ENCODE data around the gene DCLK2.

GRCh38 chr4:150217808-150218207 is 139.6 kb downstream of the DCLK2 start:
- TF ChIP-seq POLR2A (IDR thresholded peaks at IDR 0.05) (no peak), POLR2AphosphoS5 (IDR thresholded peaks at IDR 0.05) (no peak)
- TF ChIP-seq, protein P1, sequence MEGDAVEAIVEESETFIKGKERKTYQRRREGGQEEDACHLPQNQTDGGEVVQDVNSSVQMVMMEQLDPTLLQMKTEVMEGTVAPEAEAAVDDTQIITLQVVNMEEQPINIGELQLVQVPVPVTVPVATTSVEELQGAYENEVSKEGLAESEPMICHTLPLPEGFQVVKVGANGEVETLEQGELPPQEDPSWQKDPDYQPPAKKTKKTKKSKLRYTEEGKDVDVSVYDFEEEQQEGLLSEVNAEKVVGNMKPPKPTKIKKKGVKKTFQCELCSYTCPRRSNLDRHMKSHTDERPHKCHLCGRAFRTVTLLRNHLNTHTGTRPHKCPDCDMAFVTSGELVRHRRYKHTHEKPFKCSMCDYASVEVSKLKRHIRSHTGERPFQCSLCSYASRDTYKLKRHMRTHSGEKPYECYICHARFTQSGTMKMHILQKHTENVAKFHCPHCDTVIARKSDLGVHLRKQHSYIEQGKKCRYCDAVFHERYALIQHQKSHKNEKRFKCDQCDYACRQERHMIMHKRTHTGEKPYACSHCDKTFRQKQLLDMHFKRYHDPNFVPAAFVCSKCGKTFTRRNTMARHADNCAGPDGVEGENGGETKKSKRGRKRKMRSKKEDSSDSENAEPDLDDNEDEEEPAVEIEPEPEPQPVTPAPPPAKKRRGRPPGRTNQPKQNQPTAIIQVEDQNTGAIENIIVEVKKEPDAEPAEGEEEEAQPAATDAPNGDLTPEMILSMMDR (IDR thresholded peaks at IDR 0.05), result no peak
